H1 (cell line): ENCODE results near the gene RBBP8. TPM values are rescaled to one million over a fixed set of nuclear protein-coding genes. Genes with fewer than 3 reads are reported as not detected.

Experiments used
- CTCF ChIA-PET: fragments of 300-600 bp; sonication (Branson Sonifier 250); formaldehyde crosslinking; loops from one replicate; lab custom pipeline; 2021; ENCODE audit not compliant: partially characterized antibody; lab: Charles Lee
- POLR2A ChIA-PET: fragments of 300-600 bp; sonication (Branson Sonifier 250); formaldehyde crosslinking; loops from one replicate; lab custom pipeline; 2021; ENCODE audit warnings: inconsistent platforms; ENCODE audit not compliant: partially characterized antibody; lab: Charles Lee
- DNase-seq, 2 experiments: peaks; one replicate each; pipeline versions ENCODE4 v3.0.0 to v3.0.0-alpha.2; 2010 to 2022; ENCODE audit warnings: low spot score in 2 of 2, low read depth in 1 of 2, mixed read lengths in 1 of 2
- FAIRE-seq: peaks from 2 replicates; lab custom pipeline; 2011; peaks lifted over from hg19 to GRCh38; lab: Jason Lieb, UNC
- H2AFZ ChIP-seq: 2 replicates; pipeline ENCODE4 v1.8.1; 2012; ENCODE audit warnings: low read length, inconsistent platforms
- H2AK5ac ChIP-seq: 2 replicates; pipeline ENCODE4 v1.6.1; 2013; ENCODE audit warnings: low read depth, low read length
- H2BK120ac ChIP-seq: replicated peaks from 2 replicates; pipeline ENCODE3; 2013; ENCODE audit warnings: low read depth, low read length, inconsistent platforms
- H2BK12ac ChIP-seq: 2 replicates; pipeline ENCODE4 v1.6.1; 2013; ENCODE audit warnings: low read depth, low read length
- H2BK15ac ChIP-seq: 2 replicates; pipeline ENCODE4 v1.6.1; 2013; ENCODE audit warnings: low read length
- H2BK20ac ChIP-seq: 2 replicates; pipeline ENCODE4 v1.6.1; 2013; ENCODE audit warnings: low read length
- H2BK5ac ChIP-seq: 2 replicates; pipeline ENCODE4 v1.6.1; 2013; ENCODE audit warnings: low read depth, low read length
- H3K14ac ChIP-seq: 2 replicates; pipeline ENCODE4 v1.6.1; 2013; ENCODE audit warnings: inconsistent platforms; ENCODE audit not compliant: insufficient read length
- H3K18ac ChIP-seq: 2 replicates; pipeline ENCODE4 v1.6.1; 2013; ENCODE audit warnings: low read length; ENCODE audit errors: extremely low read depth
- H3K23ac ChIP-seq: 2 replicates; pipeline ENCODE4 v1.6.1; 2013; ENCODE audit warnings: inconsistent platforms; ENCODE audit not compliant: insufficient read length
- H3K23me2 ChIP-seq: 2 replicates; pipeline ENCODE4 v1.6.1; 2013; ENCODE audit warnings: low read depth, low read length
- H3K27ac ChIP-seq: 2 replicates; pipeline ENCODE4 v1.6.1; 2011; ENCODE audit warnings: low read depth, low read length, inconsistent platforms
- H3K27me3 ChIP-seq, 4 experiments: replicated peaks in 1 of 4; 1 replicate in 1 of 4; 2 replicates in 3 of 4; pipeline versions ENCODE4 v1.6.1 to v1.8.1; 2011 to 2013; ENCODE audit warnings: low read length in 3 of 4, mild to moderate bottlenecking in 3 of 4, inconsistent platforms in 2 of 4, mixed read lengths in 2 of 4, moderate library complexity in 1 of 4; ENCODE audit not compliant: control insufficient read depth in 3 of 4, insufficient read depth in 3 of 4; ENCODE audit errors: extremely low read depth in 1 of 4
- H3K36me3 ChIP-seq, 4 experiments: 2 replicates each; pipeline versions ENCODE4 v1.6.1 to v1.8.1; 2011 to 2013; ENCODE audit warnings: mild to moderate bottlenecking in 4 of 4, low read length in 3 of 4, moderate library complexity in 2 of 4, control low read depth in 1 of 4, inconsistent platforms in 1 of 4; ENCODE audit not compliant: insufficient read depth in 4 of 4, control insufficient read depth in 2 of 4
- H3K4ac ChIP-seq: replicated peaks from 2 replicates; pipeline ENCODE3; 2013; ENCODE audit warnings: low read length, low read depth, mixed read lengths, inconsistent platforms; ENCODE audit not compliant: insufficient read length
- H3K4me1 ChIP-seq, 4 experiments: replicated peaks in 1 of 4; 1 replicate in 1 of 4; 2 replicates in 3 of 4; pipeline versions ENCODE4 v1.6.1 to v1.8.1; 2011 to 2013; ENCODE audit warnings: low read length in 3 of 4, inconsistent platforms in 2 of 4, mixed read lengths in 1 of 4; ENCODE audit not compliant: insufficient read depth in 4 of 4, control insufficient read depth in 3 of 4
- H3K4me2 ChIP-seq, 2 experiments: 2 replicates each; pipeline versions ENCODE4 v1.6.1 to v1.8.1; 2011 to 2013; ENCODE audit warnings: low read depth in 2 of 2, low read length in 2 of 2, control low read depth in 1 of 2, inconsistent platforms in 1 of 2, mild to moderate bottlenecking in 1 of 2; ENCODE audit not compliant: insufficient read depth in 1 of 2
- H3K4me3 ChIP-seq, 4 experiments: fragments of 200-600, 300-600 bp in 1 of 4; sonication (generic), shearing (Covaris generic), sonication (Bioruptor Twin) in 1 of 4; 2 replicates each; pipeline versions ENCODE4 v1.5.1 to v1.8.1; 2011 to 2016; ENCODE audit warnings: low read length in 4 of 4, low read depth in 3 of 4, control low read depth in 2 of 4, inconsistent platforms in 2 of 4, mild to moderate bottlenecking in 2 of 4, mixed read lengths in 1 of 4, moderate library complexity in 1 of 4; ENCODE audit not compliant: insufficient read depth in 2 of 4; ENCODE audit errors: extremely low read depth in 1 of 4
- H3K56ac ChIP-seq: replicated peaks from 2 replicates; pipeline ENCODE3; 2013; ENCODE audit warnings: low read depth, mild to moderate bottlenecking, mixed read lengths, low read length, inconsistent platforms; ENCODE audit not compliant: insufficient read length
- H3K79me1 ChIP-seq: 2 replicates; pipeline ENCODE4 v1.6.1; 2013; ENCODE audit warnings: low read depth, low read length, control low read depth
- H3K79me2 ChIP-seq, 2 experiments: 2 replicates each; pipeline versions ENCODE4 v1.6.1 to v1.8.1; 2012 to 2013; ENCODE audit warnings: low read length in 2 of 2, mild to moderate bottlenecking in 2 of 2, inconsistent platforms in 1 of 2; ENCODE audit not compliant: insufficient read depth in 2 of 2, control insufficient read depth in 1 of 2
- H3K9ac ChIP-seq, 4 experiments: replicated peaks in 1 of 4; 1 replicate in 1 of 4; 2 replicates in 3 of 4; pipeline versions ENCODE4 v1.6.1 to v1.8.1; 2011 to 2013; ENCODE audit warnings: low read depth in 3 of 4, low read length in 3 of 4, control low read depth in 2 of 4, mild to moderate bottlenecking in 2 of 4, moderate library complexity in 2 of 4, inconsistent platforms in 1 of 4; ENCODE audit errors: extremely low read depth in 1 of 4
- H3K9me3 ChIP-seq, 2 experiments: 2 replicates each; pipeline versions ENCODE4 v1.6.1 to v1.8.1; 2012 to 2013; ENCODE audit warnings: mild to moderate bottlenecking in 2 of 2, moderate library complexity in 2 of 2, control low read depth in 1 of 2, inconsistent platforms in 1 of 2, low read depth in 1 of 2, low read length in 1 of 2, mixed read lengths in 1 of 2; ENCODE audit not compliant: insufficient read depth in 2 of 2
- H4K20me1 ChIP-seq, 2 experiments: replicated peaks in 1 of 2; 2 replicates each; pipeline versions ENCODE3 to v1.8.1; 2011 to 2013; ENCODE audit warnings: inconsistent platforms in 2 of 2, low read length in 2 of 2, mild to moderate bottlenecking in 1 of 2; ENCODE audit not compliant: insufficient read depth in 2 of 2, control insufficient read depth in 1 of 2
- H4K5ac ChIP-seq: 2 replicates; pipeline ENCODE4 v1.6.1; 2013; ENCODE audit warnings: low read length, low read depth, mixed read lengths, inconsistent platforms; ENCODE audit not compliant: insufficient read length
- H4K8ac ChIP-seq: 2 replicates; pipeline ENCODE4 v1.8.0; 2013; ENCODE audit warnings: mild to moderate bottlenecking, moderate library complexity, low read length, inconsistent platforms; ENCODE audit not compliant: insufficient read depth; ENCODE audit errors: extremely low read depth
- H4K91ac ChIP-seq: replicated peaks from 2 replicates; pipeline ENCODE3; 2013; ENCODE audit warnings: low read length, mixed read lengths, inconsistent platforms; ENCODE audit not compliant: insufficient read length
- ASH2L ChIP-seq: fragments of 200-600, 300-600 bp; sonication (generic); IDR thresholded peaks from one replicate; pipeline ENCODE4 v1.7.1; 2017; ENCODE audit warnings: low read length
- EGR1 ChIP-seq: IDR thresholded peaks from 2 replicates; pipeline ENCODE4 v1.6.1; 2011; ENCODE audit warnings: low read depth, low read length, borderline replicate concordance
- KDM1A ChIP-seq: fragments of 200-600, 300-600 bp; sonication (generic); IDR thresholded peaks from 2 replicates; pipeline ENCODE4 v1.7.1; 2016; ENCODE audit warnings: mild to moderate bottlenecking, low read length, borderline replicate concordance
- POU5F1 ChIP-seq: IDR thresholded peaks from 2 replicates; pipeline ENCODE4 v1.6.1; 2011; ENCODE audit warnings: low read depth, mild to moderate bottlenecking, low read length, moderate library complexity
- RNF2 ChIP-seq: fragments of 200-900, 300-1000 bp; sonication (generic); IDR thresholded peaks from 2 replicates; pipeline ENCODE4 v1.7.1; 2016; ENCODE audit warnings: borderline replicate concordance, low read depth, mild to moderate bottlenecking, antibody characterized with exemption, low read length; ENCODE audit not compliant: poor library complexity, severe bottlenecking; ENCODE audit errors: missing control alignments
- TAF1 ChIP-seq: IDR thresholded peaks from 2 replicates; pipeline ENCODE4 v1.6.1; 2011; ENCODE audit warnings: mild to moderate bottlenecking, low read depth, low read length
- YY1 ChIP-seq: IDR thresholded peaks from 2 replicates; pipeline ENCODE4 v1.6.1; 2011; ENCODE audit warnings: low read depth, mild to moderate bottlenecking, low read length
- WGBS, 2 experiments: shearing (Covaris generic) in 1 of 2; methylation state at CpG; one replicate each; pipeline versions ENCODE4 v1.1.6 to v1.1.7; 2013 to 2015; ENCODE audit warnings: low lambda C conversion rate in 2 of 2, mixed read lengths in 2 of 2, inconsistent platforms in 1 of 2, low coverage in 1 of 2, missing lambda C conversion rate in 1 of 2; ENCODE audit not compliant: insufficient replicate concordance in 2 of 2, insufficient coverage in 1 of 2, insufficient read length in 1 of 2; ENCODE audit errors: extremely low coverage in 1 of 2, missing lambda C conversion rate in 1 of 2; 5-methylcytosine and 5-hydroxymethylcytosine counted together
- polyA plus RNA-seq, 7 experiments: library from polyadenylated mRNA; depleted of rRNA in 3 of 7; stranded (reverse) in 5 of 7; unstranded in 2 of 7; fragments of >200 nt in 5 of 7; fragments of 200-250 nt in 2 of 7; gene quantifications; 1 replicate in 5 of 7; 2 replicates in 1 of 7; 4 replicates in 1 of 7; pipeline versions ENCODE4 v1.2.1 to v1.2.3, GENCODE V29; 2011 to 2013; ENCODE audit warnings: missing spikeins in 2 of 7, mixed read lengths in 2 of 7
- total RNA-seq: library from RNA; stranded (reverse); fragmentation: NEBNext Ultra II Directional; extraction: Animal tissue kit (Norgen Biotek cat#: 25700); gene quantifications from 2 replicates; pipeline ENCODE4 v1.2.1, GENCODE V29; 2021

RBBP8 gene
- total and polyA plus RNA-seq, 2 of the 8 experiments (the other 6 are each of a cell fraction or from before 2014, with no cell fraction given) = 16.1 to 65.8 TPM

- no peak for FAIRE-seq
- WGBS, 2 experiments = 79% methylated on average over 5 of the region's 5 CpGs; no CpG with 5 or more reads in 1 of the 2 experiments
Measured at GRCh38 chr18:23033056-23033455, 99.9 kb downstream of the RBBP8 start.

More at GRCh38 chr18:23033056-23033455, 99.9 kb downstream of the RBBP8 start:
- no peak overlapping the region for H3K56ac ChIP-seq
- H2BK120ac ChIP-seq = no peak overlapping the region
- no peak overlapping the region for H2BK5ac ChIP-seq
- no peak overlapping the region for H2BK12ac ChIP-seq
- H3K4me3 ChIP-seq = no peak overlapping the region
- no peaks in the 10 kb centered on the region for H4K20me1 ChIP-seq
- no peak overlapping the region for H3K14ac ChIP-seq
- H3K9ac ChIP-seq = no peak overlapping the region; a peak in 1 of 7 replicates
- no peak overlapping the region for H3K23ac ChIP-seq
- no peaks in the 10 kb centered on the region for H3K79me1 ChIP-seq
- H4K5ac ChIP-seq = no peak overlapping the region
- no peaks in the 10 kb centered on the region for H3K27me3 ChIP-seq
- H3K79me2 ChIP-seq = no peaks in the 10 kb centered on the region
- no peak overlapping the region for H4K91ac ChIP-seq
- H3K9me3 ChIP-seq = no peaks in the 10 kb centered on the region
- no peak overlapping the region for H2AK5ac ChIP-seq
- H2BK20ac ChIP-seq = no peak overlapping the region
- TF ChIP-seq ASH2L (no peak), EGR1 (no peak), KDM1A (no peak), YY1 (no peak), POU5F1 (no peak), TAF1 (no peak), RNF2 (no peak)
- no peaks in the 10 kb centered on the region; a peak in 1 of 8 replicates for H3K36me3 ChIP-seq
- H3K18ac ChIP-seq = no peak overlapping the region
- H3K4me1 ChIP-seq = peaks cover 0 to 10% (median under 1%) of the 10 kb centered on the region in 4 experiments; a peak in 1 of 7 replicates
- no peak overlapping the region for H2AFZ ChIP-seq
- H3K4ac ChIP-seq = no peak overlapping the region
- no peak overlapping the region for H3K4me2 ChIP-seq
- DNase-seq = no peak
- no peak overlapping the region for H4K8ac ChIP-seq
- ChIA-PET POLR2A (no interaction called here), CTCF (interaction anchor here (1.0 to 3.0 kb wide), 10 partner anchors 21 to 379 kb away, joined by 3 to 15 read pairs (median 6); no protein-coding TSS in a partner anchor)
- H3K23me2 ChIP-seq = no peaks in the 10 kb centered on the region
- no peak overlapping the region for H2BK15ac ChIP-seq
- H3K27ac ChIP-seq = no peak overlapping the region
